Superior temporal gyrus (tissue), 1 donor: ENCODE data around the gene TMEM121.

Experiments
- DNase-seq: peaks from one replicate; pipeline ENCODE4 v3.0.0-alpha.2; 2016; ENCODE audit errors: extremely low spot score

Gene TMEM121

DNA sequence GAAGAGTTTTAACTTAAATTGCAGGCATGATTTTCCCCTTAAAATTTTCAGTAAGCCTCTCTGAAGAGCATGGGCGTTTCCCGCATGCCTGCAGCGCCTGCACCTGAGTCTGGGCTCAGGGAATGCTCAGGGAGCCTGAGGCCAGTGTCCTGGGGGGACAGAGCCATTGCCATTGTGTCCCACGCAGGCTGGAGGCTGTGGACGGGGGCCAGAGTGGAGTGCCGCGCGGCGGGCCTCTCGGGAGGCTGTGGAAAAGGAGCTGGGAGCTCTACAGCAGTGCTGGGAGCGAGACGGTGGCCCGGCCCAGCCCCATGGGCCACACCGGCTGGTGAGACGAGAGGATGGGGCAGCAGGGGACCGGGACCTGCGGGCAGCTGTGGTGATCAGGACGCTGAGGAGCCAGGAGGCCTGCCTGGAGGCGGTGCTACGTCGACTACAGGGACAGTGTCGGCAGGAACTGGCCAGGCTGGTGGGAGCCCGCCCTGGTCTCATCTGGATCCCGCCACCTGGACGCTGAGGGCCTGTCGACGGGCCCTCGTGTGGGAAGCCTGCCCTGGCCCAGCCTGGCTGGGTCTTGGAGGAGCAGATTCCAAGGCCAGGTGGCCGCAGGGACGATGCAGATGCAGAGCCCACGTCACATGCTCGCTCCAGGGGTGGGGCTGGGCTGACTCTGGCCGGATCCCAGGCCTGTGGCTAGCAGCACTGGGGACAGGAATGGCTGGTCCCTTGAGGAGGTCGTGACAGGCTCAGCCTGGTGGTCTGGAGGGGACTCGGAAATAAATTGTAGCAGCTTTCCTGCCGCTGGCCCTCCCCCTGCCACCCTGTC is 27.7 kb upstream of the TMEM121 start:
- peak; percentile 74 for DNase-seq

DNA sequence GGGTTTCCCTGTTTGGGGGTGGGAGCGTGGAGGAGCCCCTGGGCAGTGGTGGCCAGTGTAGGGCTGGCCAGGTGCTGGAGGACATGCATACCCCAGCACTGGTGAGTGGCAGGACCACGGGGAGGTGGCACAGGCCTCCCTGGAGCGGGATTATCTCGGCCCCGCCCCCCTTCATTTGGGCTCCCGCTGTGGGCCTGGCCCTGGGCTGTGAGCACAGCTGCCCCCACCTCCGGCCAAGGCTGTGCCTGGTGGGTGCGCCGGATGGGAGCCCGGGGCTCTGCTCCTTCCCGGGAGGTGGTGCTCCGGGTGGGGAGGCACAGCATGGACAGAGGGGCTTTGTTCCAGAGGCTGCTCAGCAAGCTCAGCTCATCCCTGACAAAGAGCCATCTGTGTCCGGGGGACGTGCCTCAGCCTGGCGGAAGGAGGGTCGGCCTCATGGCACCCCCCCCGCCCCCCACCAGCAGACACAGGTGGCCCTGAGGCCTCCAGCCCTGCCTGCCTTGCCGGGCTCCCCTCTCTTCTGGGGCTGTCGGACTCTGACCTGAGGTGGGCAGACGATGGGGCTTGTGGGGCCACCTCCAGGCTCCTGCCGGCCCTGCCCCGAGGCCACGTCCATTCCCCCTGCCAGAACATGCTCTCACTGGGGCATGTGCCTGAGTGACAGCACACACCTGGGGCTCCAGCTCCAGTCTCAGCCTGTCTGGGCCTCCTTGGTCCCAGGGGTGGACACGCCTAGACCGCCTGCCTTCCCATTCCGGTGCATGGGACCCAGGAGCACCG is 26.9 kb upstream of the TMEM121 start:
- DNase-seq = peak; percentile 88

DNA sequence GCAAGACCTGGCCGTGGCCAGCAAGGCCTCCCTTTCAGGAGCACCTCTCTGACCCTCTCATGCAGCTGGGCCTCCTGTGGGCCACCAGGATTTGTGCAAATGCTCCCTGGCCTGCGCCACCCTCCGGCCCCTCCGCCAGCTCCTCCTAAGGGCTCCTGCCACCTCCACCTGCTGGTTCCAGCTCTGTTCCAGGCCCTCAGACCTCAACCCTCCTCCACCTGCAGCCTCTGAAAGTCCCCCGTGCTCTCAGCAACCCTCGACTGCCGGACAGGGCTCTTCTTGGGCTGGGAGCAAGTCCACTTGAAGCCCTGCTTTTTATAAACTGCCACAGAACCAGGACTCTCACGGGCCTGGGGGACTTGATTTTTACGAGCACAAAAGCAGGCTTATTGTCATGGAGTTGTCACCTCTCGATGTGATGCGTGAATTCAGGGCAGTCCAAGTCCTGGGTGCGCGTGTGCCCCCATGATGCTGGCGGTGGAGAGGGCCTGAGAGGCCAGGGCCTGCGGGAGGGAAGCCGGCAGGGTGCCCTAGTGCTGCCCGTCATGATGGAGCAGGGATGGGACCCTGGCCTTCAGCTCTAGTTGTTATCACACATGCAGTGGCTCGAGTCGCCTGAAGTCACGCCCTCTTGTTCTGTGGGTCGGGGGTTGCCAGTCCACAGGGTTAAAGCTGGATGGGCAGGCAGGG is 26.2 kb upstream of the TMEM121 start:
- no peak for DNase-seq

DNA sequence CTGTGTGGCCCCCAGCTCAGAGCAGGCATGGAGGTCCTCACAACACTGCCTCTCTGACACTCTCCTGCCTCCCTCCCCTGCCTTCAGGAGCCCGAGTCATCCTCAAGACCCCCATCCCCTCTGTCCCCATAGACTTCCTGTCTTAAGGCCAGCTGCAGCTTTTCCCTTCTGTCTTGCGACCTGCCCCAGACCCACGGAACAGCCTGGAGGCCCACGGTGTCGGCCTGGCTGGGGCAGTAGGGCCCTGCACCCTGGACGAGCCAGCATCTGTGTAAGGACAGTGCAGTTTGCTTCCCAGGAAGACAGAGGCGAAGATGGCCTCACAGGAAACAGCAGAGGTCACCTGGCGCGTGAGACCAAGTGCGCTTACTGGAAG is 25.7 kb upstream of the TMEM121 start:
- no peak for DNase-seq

DNA sequence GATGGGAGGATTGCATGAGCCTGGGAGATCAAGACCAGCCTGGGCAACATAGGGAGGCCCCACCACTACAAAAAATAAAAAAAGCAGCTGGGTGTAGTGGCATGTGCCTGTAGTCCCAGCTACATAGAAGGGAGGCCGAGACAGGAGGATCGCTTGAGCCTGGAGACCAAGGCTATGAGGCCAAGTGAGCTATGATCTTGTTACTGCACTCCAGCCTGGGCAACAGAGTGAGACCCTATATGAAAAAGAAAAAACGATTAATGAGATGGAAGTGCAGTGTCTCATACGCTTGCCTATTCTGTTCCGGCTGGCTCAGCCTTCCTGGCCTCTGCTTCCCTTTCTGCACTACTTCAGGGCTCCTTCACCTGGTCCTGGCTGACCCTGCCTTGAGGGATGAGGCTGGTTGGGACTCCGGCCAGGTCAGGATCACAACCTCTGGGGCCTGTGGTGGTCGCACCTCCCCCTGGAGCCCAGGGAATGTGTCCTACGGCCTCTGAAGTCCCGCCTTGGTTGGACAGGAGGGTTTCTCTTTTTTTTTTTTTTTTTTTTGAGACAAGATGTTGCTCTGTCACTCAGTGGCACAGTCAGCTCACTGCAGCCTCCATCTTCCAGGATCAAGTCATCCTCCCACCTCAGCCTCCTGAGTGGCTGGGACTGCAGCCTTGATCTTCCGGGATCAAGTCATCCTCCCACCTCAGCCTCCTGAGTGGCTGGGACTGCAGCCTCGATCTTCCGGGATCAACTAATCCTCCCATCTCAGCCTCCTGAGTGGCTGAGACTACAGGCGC is 24.7 kb upstream of the TMEM121 start:
- DNase-seq = no peak

DNA sequence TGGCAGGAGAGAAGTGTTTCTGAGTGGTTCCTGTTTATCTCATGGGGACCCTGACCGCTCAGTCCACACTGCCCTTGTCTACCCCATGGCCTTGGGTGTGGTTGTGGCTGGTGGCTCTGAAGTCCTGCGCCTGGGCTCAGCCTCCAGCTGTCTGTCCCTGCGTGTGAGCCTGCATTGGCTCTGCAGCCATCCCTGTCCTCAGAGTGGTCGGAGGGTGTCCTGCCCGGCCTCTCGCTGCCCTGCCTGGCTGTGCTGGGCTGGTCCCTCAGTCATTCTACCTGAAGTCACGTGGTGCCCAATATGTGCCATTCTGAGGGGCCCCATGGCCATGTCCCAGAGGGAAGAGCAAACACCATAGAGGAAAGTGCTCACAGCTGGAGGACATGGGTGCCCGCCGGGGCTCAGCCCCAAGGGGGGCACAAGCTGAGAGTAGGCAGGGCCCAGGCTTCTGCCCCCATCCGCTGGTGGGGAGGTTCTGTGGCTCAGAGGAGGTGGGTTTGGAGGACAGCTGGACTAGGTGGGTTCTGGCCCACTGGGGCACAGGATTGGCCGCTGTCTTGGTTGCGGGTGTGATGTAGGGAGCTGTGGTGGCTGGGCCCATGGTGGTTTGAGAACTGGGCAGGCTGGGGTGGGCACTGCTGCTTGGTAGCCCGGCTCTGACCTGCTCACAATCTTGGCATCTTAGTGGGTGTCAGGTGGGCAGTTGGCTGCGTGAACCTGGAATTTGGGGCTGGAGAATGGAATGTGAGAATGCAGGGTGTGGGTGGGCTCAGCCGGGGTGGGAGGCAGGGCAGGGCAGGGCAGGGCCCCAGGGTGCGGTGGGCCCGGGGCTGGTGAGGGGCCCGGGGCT is 23.7 kb upstream of the TMEM121 start:
- DNase-seq = no peak

DNA sequence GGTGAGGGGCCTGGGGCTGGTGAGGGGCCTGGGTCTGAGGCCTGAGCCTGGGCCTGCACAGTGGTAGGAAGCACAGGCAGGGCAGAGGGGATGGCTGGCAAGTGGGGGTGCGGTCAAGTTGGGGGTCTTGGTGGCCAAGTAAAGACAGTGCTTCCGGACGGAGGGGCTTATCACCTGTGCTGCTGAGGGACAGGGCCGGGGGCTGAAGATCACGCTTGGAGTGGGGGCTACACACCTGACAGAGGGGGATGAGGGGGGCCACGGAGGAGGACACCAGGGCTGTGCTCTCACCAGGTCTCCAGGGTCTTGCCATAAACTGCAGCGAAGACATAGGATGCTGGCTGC is 23.1 kb upstream of the TMEM121 start:
- DNase-seq = no peak

DNA sequence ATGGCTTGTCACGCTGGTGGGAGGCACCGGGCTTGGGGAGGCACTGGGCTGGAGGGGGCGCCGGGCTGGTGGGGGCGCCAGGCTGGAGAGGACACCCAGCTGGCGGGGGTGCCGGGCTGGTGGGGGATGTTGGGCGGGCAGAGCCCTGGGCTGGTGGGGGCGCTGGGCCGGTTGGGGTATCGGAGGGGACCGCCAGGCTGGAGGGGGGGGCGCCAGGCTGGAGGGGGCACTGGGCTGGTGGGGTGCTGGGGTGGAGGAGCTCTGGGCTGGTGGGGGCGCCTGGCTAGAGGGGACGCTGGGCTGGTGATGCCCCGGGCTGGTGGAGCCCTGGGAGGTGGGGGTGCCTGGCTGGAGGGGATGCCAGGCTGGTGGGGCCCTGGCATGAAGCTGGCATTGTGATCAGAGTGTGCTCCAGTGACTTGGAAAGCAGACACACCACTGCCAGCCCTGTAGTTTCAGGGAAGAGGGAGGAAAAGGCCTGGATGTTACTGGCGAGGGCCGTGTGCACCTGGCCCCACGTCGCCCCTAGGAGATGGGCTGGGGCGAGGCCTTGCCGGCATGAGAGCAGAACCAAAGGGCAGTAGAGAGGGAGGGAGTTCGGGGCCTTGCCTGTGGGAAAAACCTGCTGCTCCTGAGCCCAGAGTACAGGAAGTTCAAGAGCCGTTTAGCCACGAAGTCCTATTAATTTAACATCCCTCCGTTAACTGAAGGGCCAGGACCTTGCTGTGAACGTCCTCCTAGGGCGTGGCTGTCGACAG is 22.3 kb upstream of the TMEM121 start:
- no peak for DNase-seq

DNA sequence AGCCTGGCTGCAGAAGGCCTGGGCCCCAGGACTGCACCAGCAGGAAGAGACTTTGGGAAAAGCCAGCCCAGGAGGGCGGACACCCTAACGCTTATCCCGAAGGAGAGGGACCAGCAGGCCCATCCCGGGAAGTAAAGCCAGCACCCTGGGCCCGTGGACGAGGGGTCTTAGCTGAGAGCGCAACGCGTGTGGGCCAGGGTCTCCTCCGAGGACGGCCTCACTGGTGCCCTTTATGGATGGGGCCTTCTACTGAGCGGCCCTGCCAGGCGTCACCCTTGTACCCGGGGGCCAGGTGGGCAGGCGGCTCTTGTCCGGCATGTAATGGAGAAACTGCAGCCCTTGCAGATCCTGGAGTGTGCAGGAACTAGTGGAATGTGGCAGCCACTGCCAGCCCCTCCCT is 21.3 kb upstream of the TMEM121 start:
- no peak for DNase-seq

DNA sequence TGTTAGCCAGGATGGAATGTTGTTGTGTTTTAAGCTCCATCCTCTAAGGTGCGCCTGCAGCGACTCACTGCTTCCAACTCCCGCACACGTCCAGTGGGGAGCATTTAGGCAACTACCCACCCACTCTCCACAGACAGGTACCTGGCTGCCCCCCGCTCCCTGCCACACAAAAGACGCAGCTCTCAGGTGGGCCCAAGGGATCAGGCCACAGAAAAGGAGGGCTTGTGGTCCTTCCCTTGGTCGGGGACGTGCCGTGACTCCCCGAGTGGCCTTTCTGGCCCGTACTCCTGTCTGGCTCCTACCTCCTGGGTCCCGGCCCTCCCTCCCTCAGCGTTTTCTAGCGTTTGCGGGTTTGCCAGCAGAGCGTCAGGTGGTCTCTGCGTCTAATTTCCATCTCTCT is 19.1 kb upstream of the TMEM121 start:
- DNase-seq = no peak

DNA sequence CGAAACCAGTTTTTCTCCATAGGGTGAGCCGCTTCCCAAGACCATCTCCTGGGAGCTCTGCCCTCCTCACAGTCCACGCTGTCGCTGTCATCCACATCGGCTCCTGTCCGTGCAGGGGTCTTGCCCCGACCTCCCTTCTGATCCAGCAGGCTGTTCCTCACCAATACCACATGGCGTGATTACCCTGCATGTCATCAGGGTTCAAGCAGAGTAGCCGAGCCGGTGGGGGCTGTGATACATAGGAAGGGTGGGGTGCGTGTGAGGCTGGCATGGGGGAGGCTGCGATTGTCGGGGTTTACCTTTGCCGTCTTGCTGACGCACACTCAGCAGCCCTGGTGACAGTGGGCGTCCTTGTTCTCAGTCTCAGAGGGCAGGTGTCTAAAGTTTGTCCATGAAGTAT is 18.3 kb upstream of the TMEM121 start:
- DNase-seq = no peak

DNA sequence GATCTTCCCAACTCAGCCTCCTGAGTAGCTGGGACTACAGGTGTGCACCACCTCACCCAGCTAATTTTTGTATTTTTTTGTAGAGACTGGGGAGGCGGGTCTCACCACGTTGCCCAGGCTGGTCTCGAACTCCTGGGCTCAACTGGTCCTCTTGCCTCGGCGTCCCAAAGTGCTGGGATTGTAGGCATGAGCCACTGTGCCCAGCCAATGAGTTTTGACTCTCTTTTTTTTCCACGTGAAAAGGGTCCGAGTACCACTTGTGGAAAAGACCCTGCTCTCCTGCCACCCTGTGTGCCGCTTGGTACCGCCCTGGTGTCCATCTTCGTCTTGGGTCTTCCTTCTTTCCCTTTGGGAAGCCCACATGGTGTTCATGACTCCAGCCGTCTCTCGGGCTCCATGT is 17.8 kb upstream of the TMEM121 start:
- DNase-seq = no peak

DNA sequence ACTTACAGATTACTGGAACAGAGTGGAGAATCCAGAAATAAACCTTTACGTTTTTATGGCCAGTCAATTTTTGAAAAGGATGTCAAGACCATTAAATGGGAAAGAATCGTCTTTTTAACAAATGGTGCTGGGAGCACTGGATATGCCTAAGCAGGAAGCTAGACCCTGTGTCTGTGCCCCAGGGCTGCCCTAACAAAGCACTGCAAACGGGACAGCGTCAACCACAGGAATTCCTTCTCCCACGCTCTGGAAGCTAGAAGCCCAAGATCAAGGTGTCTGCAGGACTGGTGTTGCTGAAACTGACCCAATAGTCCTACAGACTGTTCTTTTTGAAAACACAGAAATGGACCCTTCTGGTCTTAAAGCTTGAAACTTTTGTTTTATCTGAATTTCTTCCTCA is 9.3 kb upstream of the TMEM121 start:
- DNase-seq = no peak

DNA sequence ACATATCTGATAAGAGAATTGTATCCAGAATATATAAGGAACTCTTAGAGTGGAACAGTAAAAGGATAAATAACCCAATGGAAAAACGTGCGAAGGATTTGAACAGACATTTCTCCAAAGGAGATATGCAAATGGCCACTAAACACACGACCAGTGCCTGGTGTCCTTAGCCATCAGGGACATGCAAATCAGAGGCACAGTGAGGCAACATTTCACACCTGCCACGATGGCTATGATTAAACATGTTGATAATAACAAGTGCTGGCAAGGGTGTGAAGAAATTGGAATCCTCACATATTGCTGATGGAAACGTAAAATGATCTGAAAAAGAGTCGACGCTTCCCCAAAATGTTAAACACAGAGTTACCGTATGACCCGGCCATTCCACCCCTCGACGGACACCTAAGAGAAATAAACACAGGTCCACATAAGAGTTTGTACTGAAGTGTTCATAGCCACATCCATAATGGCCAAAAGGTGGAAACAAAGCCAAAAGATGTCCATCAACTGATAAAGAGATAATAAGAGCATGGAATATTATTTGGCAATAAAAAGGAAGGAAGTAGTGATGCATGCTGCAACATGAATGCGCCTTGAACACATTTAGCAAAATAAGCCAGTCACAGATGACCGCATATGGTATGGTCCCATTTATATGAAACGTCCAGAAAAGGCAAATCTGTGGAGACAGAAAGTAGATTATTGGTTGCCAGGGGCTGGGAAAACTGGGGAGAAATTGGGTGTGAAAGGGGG is 6.3 kb upstream of the TMEM121 start:
- no peak for DNase-seq

DNA sequence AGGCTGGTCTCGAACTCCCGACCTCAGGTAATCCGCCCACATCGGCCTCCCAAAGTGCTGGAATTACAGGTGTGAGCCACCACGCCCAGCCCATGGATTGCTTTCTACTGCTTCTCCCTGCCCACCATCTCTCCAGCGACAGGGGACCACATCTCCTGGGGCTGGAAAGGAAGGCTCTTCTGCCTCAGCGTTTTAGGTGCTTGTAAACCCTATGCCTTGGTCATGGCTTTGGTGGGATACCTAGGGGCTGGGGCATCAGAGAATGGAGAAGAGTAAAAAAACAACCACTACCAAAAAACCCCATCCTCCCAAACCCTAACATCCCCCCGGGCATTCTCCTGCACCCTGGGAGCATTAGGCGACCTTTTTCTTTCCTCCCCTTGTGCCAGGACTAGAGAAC is 1.1 kb upstream of the TMEM121 start:
- no peak for DNase-seq

DNA sequence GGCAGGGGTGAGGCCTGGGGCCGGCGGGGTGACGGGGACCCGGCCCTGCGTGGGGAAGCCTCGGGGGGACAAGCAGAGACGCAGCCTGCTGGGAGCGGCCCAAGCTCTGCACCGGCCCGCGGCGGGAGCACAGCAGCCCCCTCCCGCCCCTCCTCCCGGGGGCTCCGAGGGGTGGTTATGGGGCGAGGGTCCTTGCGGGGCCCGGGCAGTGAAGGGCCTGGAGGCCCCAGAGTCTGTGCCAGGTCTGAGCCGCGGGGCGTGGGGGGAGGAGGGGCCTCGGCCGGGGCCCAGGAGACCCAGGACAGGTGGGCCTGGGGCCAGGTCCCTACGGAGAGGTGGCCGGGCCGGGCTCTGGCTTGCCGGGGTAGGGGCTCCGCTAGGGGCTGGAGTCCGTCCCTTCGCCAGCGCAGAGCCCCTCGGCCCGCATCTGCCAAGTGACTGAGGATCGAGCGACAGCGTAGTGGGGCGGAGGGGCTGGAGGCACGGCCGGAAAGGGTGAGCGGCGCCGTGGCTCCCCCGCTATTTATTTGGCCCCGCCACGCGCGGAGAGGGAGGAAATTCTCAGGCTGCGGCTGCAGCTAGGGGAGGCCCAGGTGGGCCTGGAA is 495 bp downstream of the TMEM121 start:
- no peak for DNase-seq

DNA sequence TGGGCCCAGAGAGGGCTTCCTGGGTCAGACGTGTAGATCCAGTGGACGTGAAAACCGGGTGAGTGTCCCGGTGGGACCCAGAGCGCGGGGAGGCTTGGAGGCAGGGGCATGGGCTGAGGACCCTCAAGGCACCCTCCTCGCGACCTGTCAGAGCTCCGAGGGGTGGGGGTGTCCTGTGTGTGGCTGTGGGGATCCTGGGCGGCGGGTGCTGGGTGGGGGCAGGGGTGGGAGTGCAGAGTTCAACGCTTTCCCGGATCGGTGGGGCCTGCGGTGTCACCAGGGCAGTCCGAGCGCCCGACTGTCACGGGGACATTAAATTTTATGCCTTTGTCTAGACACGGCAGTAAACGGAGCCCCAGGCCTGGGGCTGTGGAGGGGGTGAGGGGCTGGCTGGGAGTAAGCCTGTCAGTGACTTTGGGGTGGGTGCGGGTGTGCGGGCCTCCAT is 1.0 kb downstream of the TMEM121 start:
- DNase-seq = no peak

DNA sequence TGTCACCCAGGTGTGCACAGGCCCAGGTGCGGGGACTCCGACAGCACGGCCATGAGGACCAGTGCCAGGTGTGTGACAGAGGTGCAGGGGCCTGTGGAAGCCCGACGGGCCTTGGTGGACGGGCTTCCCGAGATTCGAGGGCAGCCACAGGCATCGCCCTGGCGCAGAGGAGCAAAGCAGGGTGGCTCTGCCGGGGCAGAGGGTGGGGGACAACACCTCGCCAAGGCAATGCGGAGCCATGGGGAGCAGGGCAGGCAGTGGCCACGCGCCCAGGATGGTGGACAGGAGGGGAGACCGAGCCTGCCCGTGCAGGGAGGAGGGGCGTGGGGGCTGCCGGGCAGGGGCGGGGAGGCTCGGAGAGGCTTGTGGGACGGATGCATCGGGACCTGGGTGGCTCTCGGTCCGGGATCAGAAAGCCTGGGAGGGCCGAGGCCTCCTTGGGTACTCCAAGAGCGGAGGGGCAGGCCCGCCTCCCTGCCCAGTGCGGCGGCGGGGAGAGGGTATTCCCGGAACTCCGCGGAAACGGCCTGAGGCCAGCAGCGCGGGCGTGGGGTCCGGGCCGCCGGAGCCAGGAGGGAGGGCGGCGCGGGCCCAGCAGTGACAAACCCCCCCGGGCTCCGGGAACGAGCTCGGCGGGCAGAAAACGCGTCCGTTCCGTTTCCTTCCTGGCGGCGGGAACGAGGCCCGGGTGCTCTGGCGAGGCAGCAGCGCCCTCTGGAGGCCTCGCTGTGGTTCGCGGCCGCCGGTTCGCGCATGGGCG is 1.6 kb downstream of the TMEM121 start:
- DNase-seq = peak; percentile 82
